SK-N-SH (cell line): ENCODE data around the gene NPPB. TPM values are rescaled to one million over a fixed set of nuclear protein-coding genes. Genes with fewer than 3 reads are reported as not detected.

Experiments
- CTCF ChIA-PET: fragments of 300-600, 350-600 bp; formaldehyde crosslinking; extraction: SDS; loops from one replicate; lab custom pipeline; 2021; lab: Yijun Ruan, JAX
- POLR2A ChIA-PET: fragments of 350-600 bp; sonication (Branson Sonifier 250); formaldehyde crosslinking; extraction: SDS; loops from one replicate; lab custom pipeline; 2020; ENCODE audit warnings: antibody characterized with exemption, inconsistent platforms; lab: Yijun Ruan, JAX
- DNase-seq: peaks from one replicate; pipeline ENCODE4 v3.0.0; 2012
- H2AFZ ChIP-seq: fragments of 200-600 bp; sonication (generic); 2 replicates; pipeline ENCODE4 v1.8.1; 2016; ENCODE audit warnings: antibody characterized with exemption, mild to moderate bottlenecking, low read depth
- H3F3A ChIP-seq: fragments of 200-600 bp; sonication (generic); replicated peaks from 2 replicates; pipeline ENCODE3; 2016; ENCODE audit warnings: antibody characterized with exemption, mild to moderate bottlenecking; ENCODE audit not compliant: insufficient read depth
- H3K27ac ChIP-seq, 2 experiments: fragments of 200-500 bp in 1 of 2; fragments of 200-600 bp in 1 of 2; sonication (Bioruptor generic) in 1 of 2; sonication (generic), shearing (Covaris generic) in 1 of 2; 2 replicates each; pipeline versions ENCODE4 v1.5.1 to v1.6.1; 2014 to 2016; ENCODE audit warnings: low read depth in 2 of 2, inconsistent platforms in 1 of 2, low read length in 1 of 2, mild to moderate bottlenecking in 1 of 2, mixed read lengths in 1 of 2
- H3K27me3 ChIP-seq: fragments of 200-600 bp; sonication (generic), shearing (Covaris generic); 2 replicates; pipeline ENCODE4 v1.6.1; 2016; ENCODE audit warnings: mixed run types; ENCODE audit not compliant: insufficient read depth
- H3K36me3 ChIP-seq, 2 experiments: fragments of 200-500 bp in 1 of 2; fragments of 200-600 bp in 1 of 2; sonication (Bioruptor generic) in 1 of 2; sonication (generic) in 1 of 2; replicated peaks in 1 of 2; 2 replicates each; pipeline versions ENCODE3 to v1.5.1; 2014 to 2016; ENCODE audit warnings: low read length in 1 of 2, mild to moderate bottlenecking in 1 of 2; ENCODE audit not compliant: insufficient read depth in 2 of 2, control insufficient read depth in 1 of 2
- H3K4me1 ChIP-seq, 2 experiments: fragments of 200-500 bp in 1 of 2; fragments of 200-600 bp in 1 of 2; sonication (Bioruptor generic) in 1 of 2; sonication (generic), shearing (Covaris generic) in 1 of 2; 2 replicates each; pipeline versions ENCODE4 v1.5.1 to v1.6.1; 2014 to 2016; ENCODE audit warnings: low read depth in 1 of 2, low read length in 1 of 2, mixed run types in 1 of 2; ENCODE audit not compliant: insufficient read depth in 2 of 2, control insufficient read depth in 1 of 2
- H3K4me2 ChIP-seq: fragments of 200-600 bp; sonication (generic), shearing (Covaris generic); 2 replicates; pipeline ENCODE4 v1.6.1; 2017; ENCODE audit warnings: mixed run types
- H3K4me3 ChIP-seq, 2 experiments: fragments of 200-500 bp in 1 of 2; fragments of 200-600 bp in 1 of 2; sonication (Bioruptor generic) in 1 of 2; sonication (generic), shearing (Covaris generic) in 1 of 2; 2 replicates each; pipeline versions ENCODE4 v1.5.1 to v1.8.1; 2014 to 2016; ENCODE audit warnings: low read depth in 2 of 2, inconsistent platforms in 1 of 2, low read length in 1 of 2, mild to moderate bottlenecking in 1 of 2, mixed read lengths in 1 of 2, moderate library complexity in 1 of 2
- H3K79me2 ChIP-seq: fragments of 200-600 bp; sonication (generic); 2 replicates; pipeline ENCODE4 v1.8.1; 2017; ENCODE audit warnings: mild to moderate bottlenecking; ENCODE audit not compliant: insufficient read depth
- H3K9ac ChIP-seq: fragments of 200-600 bp; sonication (generic); 2 replicates; pipeline ENCODE4 v1.6.1; 2017; ENCODE audit warnings: mixed run types
- H3K9me2 ChIP-seq: fragments of 200-600 bp; sonication (generic); 2 replicates; pipeline ENCODE4 v1.6.1; 2017; ENCODE audit warnings: mixed run types
- H3K9me3 ChIP-seq: fragments of 200-600 bp; sonication (generic); 2 replicates; pipeline ENCODE4 v1.6.1; 2017; ENCODE audit warnings: mixed run types, mild to moderate bottlenecking, moderate library complexity
- H4K20me1 ChIP-seq: fragments of 200-600 bp; sonication (generic); 2 replicates; pipeline ENCODE4 v1.6.1; 2017; ENCODE audit warnings: mild to moderate bottlenecking, mixed run types; ENCODE audit not compliant: insufficient read depth
- CHD2 ChIP-seq: fragments of 150-350 bp; IDR thresholded peaks from 2 replicates; pipeline ENCODE4 v1.6.1; 2018; ENCODE audit warnings: low read length; ENCODE audit not compliant: partially characterized antibody
- FOSL2 ChIP-seq: IDR thresholded peaks from 2 replicates; pipeline ENCODE4 v1.4.0; 2012; ENCODE audit warnings: low read depth, mild to moderate bottlenecking, moderate library complexity, borderline replicate concordance
- GABPA ChIP-seq: IDR thresholded peaks from 2 replicates; pipeline ENCODE4 v1.4.0; 2012; ENCODE audit warnings: low read depth, mild to moderate bottlenecking
- GATA2 ChIP-seq: sonication (generic); formaldehyde crosslinking; IDR thresholded peaks from 2 replicates; pipeline ENCODE4 v1.5.0; 2020; ENCODE audit warnings: mild to moderate bottlenecking, missing genetic modification reagents
- JUND ChIP-seq: IDR thresholded peaks from 2 replicates; pipeline ENCODE4 v1.4.0; 2012
- MEF2A ChIP-seq: IDR thresholded peaks from 2 replicates; pipeline ENCODE4 v1.4.0; 2012; ENCODE audit warnings: low read depth, borderline replicate concordance
- RFX5 ChIP-seq: IDR thresholded peaks from 2 replicates; pipeline ENCODE4 v1.6.1; 2012; ENCODE audit warnings: mild to moderate bottlenecking, improper control_type of control experiment, low read length
- RXRA ChIP-seq: IDR thresholded peaks from 2 replicates; pipeline ENCODE4 v1.4.0; 2012; ENCODE audit warnings: low read depth, mild to moderate bottlenecking, borderline replicate concordance
- SIN3A ChIP-seq: IDR thresholded peaks from 2 replicates; pipeline ENCODE4 v1.6.1; 2012; ENCODE audit warnings: low read depth, mild to moderate bottlenecking, low read length, moderate library complexity, borderline replicate concordance
- TAF1 ChIP-seq: IDR thresholded peaks from 2 replicates; pipeline ENCODE4 v1.6.1; 2012; ENCODE audit warnings: low read depth, mild to moderate bottlenecking, low read length, moderate library complexity, borderline replicate concordance
- USF1 ChIP-seq: IDR thresholded peaks from 2 replicates; pipeline ENCODE4 v1.4.0; 2012; ENCODE audit warnings: low read depth, borderline replicate concordance
- USF2 ChIP-seq: fragments of 150-350 bp; IDR thresholded peaks from 2 replicates; pipeline ENCODE4 v1.6.1; 2017; ENCODE audit warnings: antibody characterized with exemption, low read length, low read depth, borderline replicate concordance
- WGBS: methylation state at CpG from one replicate; pipeline ENCODE4 v1.1.6; 2017; ENCODE audit warnings: low lambda C conversion rate; 5-methylcytosine and 5-hydroxymethylcytosine counted together
- polyA plus RNA-seq, 3 experiments: library from polyadenylated mRNA; depleted of rRNA; stranded (reverse); fragments of >200 nt; gene quantifications; 2 replicates each; pipeline ENCODE4 v1.2.3, GENCODE V29; 2012

NPPB gene
- polyA plus RNA-seq, 1 of the 3 experiments (the other 2 are of a cell fraction): 0.85 TPM

GRCh38 chr1:11828511-11828910 is 30.2 kb downstream of the NPPB start:
- ChIA-PET POLR2A (no interaction called here), CTCF (interaction anchor here (1.0 to 1.6 kb wide), 3 partner anchors 10 to 65 kb away, joined by 3 to 11 read pairs (median 3); no protein-coding TSS in a partner anchor)
- Histone ChIP-seq H3K27me3 (no peaks in the 10 kb centered on the region), H3K9me3 (no peaks in the 10 kb centered on the region), H3K4me1 (no peaks in the 10 kb centered on the region), H3K36me3 (peaks cover 19 to 74% of the 10 kb centered on the region in 2 experiments), H3K4me3 (no peak overlapping the region), H3K9ac (no peak overlapping the region), H4K20me1 (no peaks in the 10 kb centered on the region), H3K27ac (no peak overlapping the region), H2AFZ (no peak overlapping the region), H3K79me2 (no peaks in the 10 kb centered on the region), H3F3A (no peaks in the 10 kb centered on the region), H3K9me2 (no peaks in the 10 kb centered on the region), H3K4me2 (no peak overlapping the region)
- TF ChIP-seq GABPA (no peak), FOSL2 (no peak), USF2 (no peak), JUND (no peak), RFX5 (no peak)
- 97% methylated on average over 17 of the region's 19 CpGs for WGBS
- no peak for DNase-seq

- POLR2A ChIA-PET: no interaction called here
- no peak overlapping the region for H3K9ac ChIP-seq
- WGBS: 93% methylated on average over 9 of the region's 9 CpGs
- TF ChIP-seq SIN3A (no peak), CHD2 (no peak), USF1 (no peak), GATA2 (no peak), GABPA (no peak), RXRA (no peak), TAF1 (no peak), FOSL2 (no peak), MEF2A (no peak), JUND (no peak), USF2 (no peak)
- no peak for DNase-seq
- H2AFZ ChIP-seq: no peak overlapping the region
- H4K20me1 ChIP-seq: no peaks in the 10 kb centered on the region
- CTCF ChIA-PET: interaction anchor here (6.4 kb wide), 1 partner anchor 13 kb away, joined by 29 read pairs; no protein-coding TSS in a partner anchor
- H3K4me3 ChIP-seq: no peak overlapping the region
- H3K36me3 ChIP-seq: peaks cover 15 to 68% of the 10 kb centered on the region in 2 experiments
- H3K4me2 ChIP-seq: no peak overlapping the region
- H3K9me3 ChIP-seq: no peaks in the 10 kb centered on the region
- no peaks in the 10 kb centered on the region for H3K79me2 ChIP-seq
- H3K4me1 ChIP-seq: no peaks in the 10 kb centered on the region
- no peaks in the 10 kb centered on the region for H3K27me3 ChIP-seq
- H3K27ac ChIP-seq: no peak overlapping the region
- H3K9me2 ChIP-seq: no peaks in the 10 kb centered on the region
- H3F3A ChIP-seq: no peaks in the 10 kb centered on the region
Observed at GRCh38 chr1:11826946-11827345, 31.8 kb downstream of the NPPB start.
